Fibroblast of lung (primary cell): Measurements from ENCODE around the gene PLVAP.

Experiments
- CTCF ChIP-seq, 2 donors: IDR thresholded peaks in 1 of 2; conservative IDR thresholded peaks in 1 of 2; 1 replicate in 1 of 2; 2 replicates in 1 of 2; pipeline ENCODE4 v1.5.1; 2011 to 2012; ENCODE audit warnings: low read length in 2 of 2, control low read depth in 1 of 2, inconsistent platforms in 1 of 2, low read depth in 1 of 2, mild to moderate bottlenecking in 1 of 2
- EZH2 ChIP-seq: IDR thresholded peaks from 2 replicates; pipeline ENCODE4 v1.5.1; 2012; ENCODE audit warnings: low read length, control low read depth, mild to moderate bottlenecking; ENCODE audit errors: missing control alignments

GRCh38 chr19:17414097-17414496 lies 37.0 kb upstream of the PLVAP start:
- TF ChIP-seq CTCF (conservative IDR thresholded peaks at IDR 0.05 in 1 of 2, IDR thresholded peaks at IDR 0.05 in 1 of 2; ENCODE audit: low read depth in 1 of 2, low read length in 2 of 2) (no peak), EZH2 (no peak)
